Upper lobe of left lung (tissue), 6 donors: ENCODE results near the gene NCOA1. TPM values are rescaled to one million over a fixed set of nuclear protein-coding genes. Genes with fewer than 3 reads are reported as not detected.

Source experiments
- ATAC-seq, 2 donors: fragments of 200-7000 bp; cut with Tn5 transposase; one replicate each; pipeline ENCODE4 v1.9.1; 2022; ENCODE audit warnings: mild to moderate bottlenecking in 2 of 2, moderate library complexity in 2 of 2; ENCODE audit not compliant: low FRiP score in 2 of 2
- DNase-seq, 2 donors: peaks; one replicate each; pipeline ENCODE4 v3.0.0-alpha.2; 2019 to 2020
- H3K27ac ChIP-seq, 4 donors: fragments of 200-600 bp; sonication (generic); one replicate each; pipeline ENCODE4 v1.5.1; 2016 to 2019
- H3K27me3 ChIP-seq, 4 donors: fragments of 200-600 bp; sonication (generic); one replicate each; pipeline ENCODE4 v1.5.1; 2017 to 2019
- H3K36me3 ChIP-seq, 4 donors: fragments of 200-600 bp; sonication (generic); one replicate each; pipeline ENCODE4 v1.5.1; 2016 to 2019
- H3K4me1 ChIP-seq, 4 donors: fragments of 200-600 bp; sonication (generic); one replicate each; pipeline ENCODE4 v1.5.1; 2018 to 2019
- H3K4me3 ChIP-seq, 4 donors: fragments of 200-600 bp; sonication (generic); one replicate each; pipeline ENCODE4 v1.5.1; 2017 to 2019; ENCODE audit warnings: mild to moderate bottlenecking in 2 of 4, moderate library complexity in 1 of 4
- H3K9me3 ChIP-seq, 4 donors: fragments of 200-600 bp; sonication (generic); one replicate each; pipeline ENCODE4 v1.5.1; 2018 to 2019
- EP300 ChIP-seq, 4 donors: sonication (generic); formaldehyde crosslinking; IDR thresholded peaks; one replicate each; pipeline ENCODE4 v1.5.1; 2017; ENCODE audit warnings: antibody characterized with exemption in 4 of 4, control low read depth in 2 of 4
- POLR2A ChIP-seq, 4 donors: fragments of 450-650 bp; IDR thresholded peaks; one replicate each; pipeline ENCODE4 v1.5.1; 2016 to 2017; ENCODE audit warnings: antibody characterized with exemption in 4 of 4, mild to moderate bottlenecking in 2 of 4
- POLR2AphosphoS5 ChIP-seq, 2 donors: sonication (generic); formaldehyde crosslinking; IDR thresholded peaks; one replicate each; pipeline ENCODE4 v1.5.1; 2017; ENCODE audit warnings: antibody characterized with exemption in 2 of 2
- WGBS, 2 donors: methylation state at CpG; one replicate each; pipeline ENCODE4 v1.1.5; 2017 to 2018; 5-methylcytosine and 5-hydroxymethylcytosine counted together
- total RNA-seq, 6 donors: library from RNA; depleted of rRNA in 4 of 6; stranded (reverse); fragments of >200 nt in 4 of 6; gene quantifications; one replicate each; pipeline versions ENCODE4 v1.1.0 to v1.2.1, GENCODE V29; 2016 to 2021
- TF ChIP-seq, protein P1 (sequence below), 6 experiments: fragments of 450-650 bp in 4 of 6; fragments of 200-600 bp in 2 of 6; sonication (generic) in 2 of 6; IDR thresholded peaks; one replicate each; pipeline ENCODE4 v1.5.1; 2016 to 2019; ENCODE audit warnings: antibody characterized with exemption in 6 of 6
- donor health status: DM: no; HTN: no; CAD: no; lungs with moderate emphysema.
- donor health status: DM: no; HTN: yes; CAD: no; lungs with severe emphysema.

Gene NCOA1
- total RNA-seq, 6 donors from 2014 or later = 38.3 to 68.1 (median 42.5) TPM

DNA sequence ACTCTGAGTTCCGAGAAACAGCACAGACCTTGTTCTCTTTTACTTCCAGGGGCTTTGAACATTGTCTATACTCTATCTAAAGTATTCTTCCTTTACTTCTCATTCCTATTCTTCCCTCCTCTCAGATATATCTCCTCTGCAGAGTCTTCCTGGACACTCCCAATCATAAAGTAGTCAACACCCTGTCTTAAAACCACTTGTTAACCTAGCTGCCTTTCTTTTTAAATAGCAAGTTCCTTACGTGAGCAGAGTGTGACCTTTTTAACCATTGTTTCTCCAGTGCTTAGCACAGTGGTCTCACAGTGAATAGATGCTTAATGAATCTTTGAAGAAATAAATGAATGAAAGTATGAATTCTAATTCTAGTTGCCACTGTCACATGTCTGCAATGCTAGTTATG, 254.8 kb downstream of the NCOA1 start:
- ATAC-seq (no peak), DNase-seq (no peak)
- Histone ChIP-seq H3K27ac (no peak overlapping the region), H3K36me3 (peaks cover 0 to 21% (median 8%) of the 10 kb centered on the region in 4 donors), H3K27me3 (no peaks in the 10 kb centered on the region), H3K9me3 (no peaks in the 10 kb centered on the region), H3K4me3 (no peak overlapping the region), H3K4me1 (peaks cover 0 to 3% (median 0%) of the 10 kb centered on the region in 4 donors)
- 77 to 88% methylated on average over 2 of the region's 2 CpGs for WGBS, 2 donors
- TF ChIP-seq EP300 (IDR thresholded peaks at IDR 0.05) (no peak), POLR2A (IDR thresholded peaks at IDR 0.05) (no peak), POLR2AphosphoS5 (IDR thresholded peaks at IDR 0.05) (no peak)
- TF ChIP-seq, protein P1, sequence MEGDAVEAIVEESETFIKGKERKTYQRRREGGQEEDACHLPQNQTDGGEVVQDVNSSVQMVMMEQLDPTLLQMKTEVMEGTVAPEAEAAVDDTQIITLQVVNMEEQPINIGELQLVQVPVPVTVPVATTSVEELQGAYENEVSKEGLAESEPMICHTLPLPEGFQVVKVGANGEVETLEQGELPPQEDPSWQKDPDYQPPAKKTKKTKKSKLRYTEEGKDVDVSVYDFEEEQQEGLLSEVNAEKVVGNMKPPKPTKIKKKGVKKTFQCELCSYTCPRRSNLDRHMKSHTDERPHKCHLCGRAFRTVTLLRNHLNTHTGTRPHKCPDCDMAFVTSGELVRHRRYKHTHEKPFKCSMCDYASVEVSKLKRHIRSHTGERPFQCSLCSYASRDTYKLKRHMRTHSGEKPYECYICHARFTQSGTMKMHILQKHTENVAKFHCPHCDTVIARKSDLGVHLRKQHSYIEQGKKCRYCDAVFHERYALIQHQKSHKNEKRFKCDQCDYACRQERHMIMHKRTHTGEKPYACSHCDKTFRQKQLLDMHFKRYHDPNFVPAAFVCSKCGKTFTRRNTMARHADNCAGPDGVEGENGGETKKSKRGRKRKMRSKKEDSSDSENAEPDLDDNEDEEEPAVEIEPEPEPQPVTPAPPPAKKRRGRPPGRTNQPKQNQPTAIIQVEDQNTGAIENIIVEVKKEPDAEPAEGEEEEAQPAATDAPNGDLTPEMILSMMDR (IDR thresholded peaks at IDR 0.05) = no peak

DNA sequence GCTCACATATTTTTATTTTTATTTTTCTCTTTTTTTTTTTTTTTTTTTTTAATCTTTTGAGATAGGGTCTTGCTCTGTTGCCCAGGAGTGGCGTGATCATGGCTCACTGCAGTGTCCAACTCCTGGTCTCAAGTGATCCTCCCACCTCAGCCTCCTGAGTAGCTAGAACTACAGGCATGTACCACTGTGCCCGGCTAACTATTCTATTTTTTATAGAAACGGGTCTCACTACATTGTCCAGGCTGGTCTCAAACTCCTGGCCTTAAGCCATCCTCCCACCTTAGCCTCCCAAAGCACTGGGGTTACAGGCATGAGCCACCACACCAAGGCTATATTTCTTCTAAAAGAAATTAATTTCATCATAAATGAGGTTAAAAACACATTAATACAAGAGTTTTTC, 256.2 kb downstream of the NCOA1 start:
- no peak for TF ChIP-seq EP300 (IDR thresholded peaks at IDR 0.05)
- no peak for TF ChIP-seq POLR2A (IDR thresholded peaks at IDR 0.05)
- TF ChIP-seq, protein P1 (IDR thresholded peaks at IDR 0.05) = no peak
- TF ChIP-seq POLR2AphosphoS5 (IDR thresholded peaks at IDR 0.05) = no peak
- WGBS, 2 donors = 97 to 98% methylated on average over 3 of the region's 3 CpGs
- no peak for DNase-seq
- Histone ChIP-seq H3K4me1 (peaks cover 0 to 3% (median 0%) of the 10 kb centered on the region in 4 donors), H3K36me3 (peaks cover under 1 to 20% (median 4%) of the 10 kb centered on the region in 4 donors), H3K27me3 (no peaks in the 10 kb centered on the region), H3K4me3 (no peak overlapping the region), H3K27ac (no peak overlapping the region), H3K9me3 (no peaks in the 10 kb centered on the region)
- ATAC-seq = no peak

GRCh38 chr2:24749069-24749691, 258.1 kb downstream of the NCOA1 start:
- Histone ChIP-seq H3K9me3 (no peaks in the 10 kb centered on the region), H3K4me3 (no peak overlapping the region), H3K36me3 (peaks cover 0 to 36% (median 12%) of the 10 kb centered on the region in 4 donors), H3K27me3 (no peaks in the 10 kb centered on the region), H3K27ac (no peak overlapping the region), H3K4me1 (no peaks in the 10 kb centered on the region)
- DNase-seq (no peak), ATAC-seq (no peak)
- 95 to 97% methylated on average over 7 of the region's 7 CpGs for WGBS, 2 donors
- TF ChIP-seq, protein P1 (IDR thresholded peaks at IDR 0.05) = no peak
- TF ChIP-seq POLR2A (IDR thresholded peaks at IDR 0.05) = no peak
- TF ChIP-seq EP300 (IDR thresholded peaks at IDR 0.05) = no peak
- TF ChIP-seq POLR2AphosphoS5 (IDR thresholded peaks at IDR 0.05) = no peak

DNA sequence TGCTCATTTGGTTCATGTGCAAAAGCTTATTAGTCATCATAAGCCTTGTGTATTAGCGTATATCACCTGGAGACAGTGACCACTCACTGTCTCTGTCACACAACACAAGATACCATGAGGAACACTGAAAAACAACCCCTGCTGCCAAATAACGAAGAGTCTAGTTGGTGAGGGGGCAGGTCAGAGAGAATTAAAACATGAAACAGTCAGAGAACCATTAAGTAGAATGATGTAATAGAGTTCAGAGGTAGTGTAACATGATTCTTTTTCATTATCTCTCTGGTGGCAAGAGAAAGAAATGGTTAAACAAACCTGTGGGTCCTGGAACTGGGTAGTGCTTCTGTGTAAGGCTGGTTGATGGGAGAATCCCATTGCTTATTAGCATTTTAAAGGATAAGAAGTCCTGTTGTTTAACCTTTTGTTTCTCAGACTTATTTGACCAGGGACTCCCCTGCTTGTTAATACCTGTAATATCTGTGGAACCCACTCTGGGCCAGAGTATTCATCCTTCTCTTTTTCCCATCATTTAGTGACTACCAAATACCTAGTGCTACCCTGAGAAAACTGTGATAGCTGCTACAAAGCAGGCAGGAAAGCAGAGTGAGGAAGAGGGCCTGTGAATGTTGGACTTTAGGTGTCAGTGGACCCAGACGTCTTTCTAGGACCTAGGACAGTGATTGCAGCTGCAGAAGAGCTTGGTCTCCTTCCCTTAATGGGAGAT, 264.1 kb downstream of the NCOA1 start:
- Histone ChIP-seq H3K27ac (no peak overlapping the region), H3K4me3 (no peak overlapping the region), H3K36me3 (peaks cover 9 to 78% (median 29%) of the 10 kb centered on the region in 4 donors), H3K9me3 (no peaks in the 10 kb centered on the region), H3K4me1 (no peaks in the 10 kb centered on the region), H3K27me3 (no peaks in the 10 kb centered on the region)
- WGBS, 2 donors = 88 to 93% methylated on average over 3 of the region's 3 CpGs
- TF ChIP-seq, protein P1 (IDR thresholded peaks at IDR 0.05) = no peak
- no peak for TF ChIP-seq POLR2AphosphoS5 (IDR thresholded peaks at IDR 0.05)
- TF ChIP-seq POLR2A (IDR thresholded peaks at IDR 0.05) = no peak
- no peak for TF ChIP-seq EP300 (IDR thresholded peaks at IDR 0.05)
- ATAC-seq = no peak
- DNase-seq = no peak
